Bronchial epithelial cell (primary cell): Measurements from ENCODE around the gene AP1S3. TPM values are rescaled to one million over a fixed set of nuclear protein-coding genes. Genes with fewer than 3 reads are reported as not detected.
A peak's percentile ranks its signal among the peaks of the same experiment; 100 is the strongest.
"Not testable (repeated sequence)": the region's sequence is repeated elsewhere in the genome, so short reads cannot be mapped to it uniquely, and the experiment has no call there.

Experiments used
- DNase-seq: peaks from one replicate; pipeline ENCODE4 v3.0.0-alpha.2; 2010; ENCODE audit warnings: low read depth
- FAIRE-seq: peaks from 2 replicates; lab custom pipeline; 2011; peaks lifted over from hg19 to GRCh38; lab: Jason Lieb, UNC
- H3K27me3 ChIP-seq: 2 replicates; pipeline ENCODE4 v1.5.1; 2011; ENCODE audit warnings: low read length; ENCODE audit not compliant: control insufficient read depth, insufficient read depth
- H3K36me3 ChIP-seq: 2 replicates; pipeline ENCODE4 v1.5.1; 2011; ENCODE audit warnings: low read length; ENCODE audit not compliant: control insufficient read depth, insufficient read depth
- H3K4me3 ChIP-seq: 2 replicates; pipeline ENCODE4 v1.5.1; 2011; ENCODE audit warnings: mild to moderate bottlenecking, low read depth, low read length, control low read depth
- total RNA-seq: library from RNA; depleted of rRNA; stranded (reverse); fragments of >200 nt; gene quantifications from 2 replicates; pipeline ENCODE4 v1.2.1, GENCODE V29; 2014
- TF ChIP-seq, protein P1 (sequence below): IDR thresholded peaks from 2 replicates; pipeline ENCODE4 v1.5.1; 2011; ENCODE audit warnings: mild to moderate bottlenecking, moderate library complexity, low read length, control low read depth, inconsistent platforms; ENCODE audit not compliant: insufficient read depth, severe bottlenecking

AP1S3 gene
- total RNA-seq, 1 donor from 2014 or later: 59.5 TPM

DNA sequence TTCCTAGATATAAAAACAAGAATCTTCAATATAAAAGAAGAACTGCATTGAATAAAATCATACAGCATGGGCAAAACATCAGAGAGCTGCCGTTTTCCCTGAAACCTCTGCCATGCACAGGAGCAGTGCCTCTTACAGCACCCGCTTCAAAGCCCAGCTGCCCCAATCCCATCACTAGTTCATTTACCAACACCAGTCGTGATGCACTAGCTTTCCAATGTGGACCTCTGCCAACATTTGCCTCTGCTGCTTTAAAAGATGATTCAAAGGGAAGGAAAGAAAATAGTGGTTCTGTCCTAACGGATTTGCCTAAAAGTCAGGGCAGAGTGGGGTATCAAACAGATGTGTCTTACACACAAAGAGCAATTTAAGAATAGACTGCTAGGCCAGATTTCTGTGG lies 43.4 kb upstream of the AP1S3 start:
- H3K4me3 ChIP-seq: no peak overlapping the region
- H3K36me3 ChIP-seq: peaks cover 21% of the 10 kb centered on the region
- TF ChIP-seq, protein P1, sequence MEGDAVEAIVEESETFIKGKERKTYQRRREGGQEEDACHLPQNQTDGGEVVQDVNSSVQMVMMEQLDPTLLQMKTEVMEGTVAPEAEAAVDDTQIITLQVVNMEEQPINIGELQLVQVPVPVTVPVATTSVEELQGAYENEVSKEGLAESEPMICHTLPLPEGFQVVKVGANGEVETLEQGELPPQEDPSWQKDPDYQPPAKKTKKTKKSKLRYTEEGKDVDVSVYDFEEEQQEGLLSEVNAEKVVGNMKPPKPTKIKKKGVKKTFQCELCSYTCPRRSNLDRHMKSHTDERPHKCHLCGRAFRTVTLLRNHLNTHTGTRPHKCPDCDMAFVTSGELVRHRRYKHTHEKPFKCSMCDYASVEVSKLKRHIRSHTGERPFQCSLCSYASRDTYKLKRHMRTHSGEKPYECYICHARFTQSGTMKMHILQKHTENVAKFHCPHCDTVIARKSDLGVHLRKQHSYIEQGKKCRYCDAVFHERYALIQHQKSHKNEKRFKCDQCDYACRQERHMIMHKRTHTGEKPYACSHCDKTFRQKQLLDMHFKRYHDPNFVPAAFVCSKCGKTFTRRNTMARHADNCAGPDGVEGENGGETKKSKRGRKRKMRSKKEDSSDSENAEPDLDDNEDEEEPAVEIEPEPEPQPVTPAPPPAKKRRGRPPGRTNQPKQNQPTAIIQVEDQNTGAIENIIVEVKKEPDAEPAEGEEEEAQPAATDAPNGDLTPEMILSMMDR: no peak
- FAIRE-seq (no peak), DNase-seq (no peak)
- H3K27me3 ChIP-seq: no peaks in the 10 kb centered on the region

DNA sequence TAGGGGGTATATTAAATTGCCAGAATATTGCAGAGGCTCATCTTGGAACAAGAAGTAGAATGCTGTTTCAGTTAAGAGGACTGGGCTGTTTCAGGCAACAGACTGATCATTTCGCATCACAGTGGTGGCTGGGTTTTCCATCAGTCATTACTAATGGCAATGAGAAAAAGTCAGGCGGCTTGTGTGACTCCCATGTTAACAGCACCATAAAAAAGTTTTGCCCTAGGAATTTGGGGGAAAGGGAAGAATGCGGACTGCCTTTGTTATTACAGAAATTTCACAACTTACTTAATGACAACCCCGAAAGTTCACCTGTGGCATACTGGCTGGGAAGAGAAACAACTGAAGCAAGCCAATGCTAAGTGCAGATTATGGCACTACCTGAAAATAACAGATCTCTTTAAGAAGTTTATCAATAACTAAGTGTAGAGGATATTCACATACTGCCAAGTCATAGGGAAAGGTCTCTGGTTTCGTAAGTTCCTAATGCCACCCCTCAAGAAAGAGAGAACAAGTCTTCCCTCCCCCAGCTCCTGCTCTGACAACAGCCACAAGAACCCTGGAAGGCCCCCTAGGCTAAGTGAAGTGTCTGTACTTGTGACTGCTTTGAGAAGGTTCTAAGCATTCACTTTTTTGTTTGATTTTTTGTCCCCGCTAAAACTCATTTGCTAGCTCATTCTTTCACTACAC lies 40.5 kb upstream of the AP1S3 start:
- no peak overlapping the region for H3K4me3 ChIP-seq

GRCh38 chr2:223873672-223874071 lies 36.3 kb upstream of the AP1S3 start:
- no peak for FAIRE-seq
- DNase-seq: no peak
- Histone ChIP-seq H3K27me3 (no peaks in the 10 kb centered on the region), H3K36me3 (peaks cover 9% of the 10 kb centered on the region), H3K4me3 (no peak overlapping the region)
- TF ChIP-seq, protein P1: no peak

More for the DNA sequence above, 40.5 kb upstream of the AP1S3 start:
- no peak for FAIRE-seq
- TF ChIP-seq, protein P1: no peak
- Histone ChIP-seq H3K27me3 (no peaks in the 10 kb centered on the region), H3K36me3 (peaks cover 22% of the 10 kb centered on the region)
- DNase-seq: no peak

GRCh38 chr2:223872772-223873171 lies 35.4 kb upstream of the AP1S3 start:
- H3K4me3 ChIP-seq, H3K36me3 ChIP-seq, H3K27me3 ChIP-seq, FAIRE-seq, DNase-seq: not testable (repeated sequence)

GRCh38 chr2:223871661-223872060 lies 34.3 kb upstream of the AP1S3 start:
- H3K36me3 ChIP-seq, DNase-seq, H3K4me3 ChIP-seq, H3K27me3 ChIP-seq, FAIRE-seq: not testable (repeated sequence)

DNA sequence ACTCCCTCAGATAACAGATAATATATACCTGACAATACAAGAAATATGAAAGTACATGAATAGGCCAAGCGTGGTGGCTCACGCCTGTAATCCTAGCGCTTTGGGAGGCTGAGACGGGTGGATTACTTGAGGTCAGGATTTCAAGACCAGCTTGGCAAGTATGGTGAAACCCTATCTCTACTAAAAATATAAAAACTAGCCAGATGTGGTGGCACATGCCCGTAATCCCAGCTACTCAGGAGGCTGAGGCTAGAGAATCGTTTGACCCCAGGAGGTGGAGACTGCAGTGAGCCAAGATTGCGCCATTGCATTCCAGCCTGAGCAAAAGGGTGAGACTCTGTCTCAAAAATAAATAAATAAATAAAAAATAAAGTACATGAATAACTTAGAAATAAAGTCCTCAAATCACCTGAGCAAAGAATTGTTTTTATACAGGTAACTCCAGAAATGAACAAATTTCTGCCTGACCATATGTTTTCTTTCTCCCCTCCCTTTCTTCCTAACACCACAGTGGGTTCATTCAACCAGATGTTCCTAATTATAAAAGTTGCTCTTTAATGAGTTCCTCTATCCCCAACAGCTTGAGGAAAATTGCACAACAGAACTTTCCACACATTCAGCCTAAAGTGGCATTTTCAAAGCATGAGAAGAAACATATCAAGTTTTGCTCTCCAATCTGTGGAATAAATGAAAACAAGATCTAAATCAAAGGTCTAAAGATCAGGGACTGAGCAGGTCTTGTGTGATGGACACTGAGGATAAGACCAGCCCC lies 33.6 kb upstream of the AP1S3 start:
- DNase-seq: no peak
- TF ChIP-seq, protein P1: no peak
- H3K27me3 ChIP-seq: no peaks in the 10 kb centered on the region
- peak; percentile 86 for FAIRE-seq
- H3K4me3 ChIP-seq: no peak overlapping the region
- H3K36me3 ChIP-seq: peaks cover 3% of the 10 kb centered on the region
